HG02943 (cell line): ENCODE data around the gene CENPQ.
"Not testable (repeated sequence)": the region's sequence is repeated elsewhere in the genome, so short reads cannot be mapped to it uniquely, and the experiment has no call there.

Experiments
- ATAC-seq: cut with Tn5 transposase; IDR thresholded peaks from one replicate; pipeline ENCODE4 v1.9.1; 2021; ENCODE audit warnings: mild to moderate bottlenecking, low read depth, moderate library complexity; ENCODE audit not compliant: unreplicated experiment

The CENPQ gene, protein sequence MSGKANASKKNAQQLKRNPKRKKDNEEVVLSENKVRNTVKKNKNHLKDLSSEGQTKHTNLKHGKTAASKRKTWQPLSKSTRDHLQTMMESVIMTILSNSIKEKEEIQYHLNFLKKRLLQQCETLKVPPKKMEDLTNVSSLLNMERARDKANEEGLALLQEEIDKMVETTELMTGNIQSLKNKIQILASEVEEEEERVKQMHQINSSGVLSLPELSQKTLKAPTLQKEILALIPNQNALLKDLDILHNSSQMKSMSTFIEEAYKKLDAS

DNA sequence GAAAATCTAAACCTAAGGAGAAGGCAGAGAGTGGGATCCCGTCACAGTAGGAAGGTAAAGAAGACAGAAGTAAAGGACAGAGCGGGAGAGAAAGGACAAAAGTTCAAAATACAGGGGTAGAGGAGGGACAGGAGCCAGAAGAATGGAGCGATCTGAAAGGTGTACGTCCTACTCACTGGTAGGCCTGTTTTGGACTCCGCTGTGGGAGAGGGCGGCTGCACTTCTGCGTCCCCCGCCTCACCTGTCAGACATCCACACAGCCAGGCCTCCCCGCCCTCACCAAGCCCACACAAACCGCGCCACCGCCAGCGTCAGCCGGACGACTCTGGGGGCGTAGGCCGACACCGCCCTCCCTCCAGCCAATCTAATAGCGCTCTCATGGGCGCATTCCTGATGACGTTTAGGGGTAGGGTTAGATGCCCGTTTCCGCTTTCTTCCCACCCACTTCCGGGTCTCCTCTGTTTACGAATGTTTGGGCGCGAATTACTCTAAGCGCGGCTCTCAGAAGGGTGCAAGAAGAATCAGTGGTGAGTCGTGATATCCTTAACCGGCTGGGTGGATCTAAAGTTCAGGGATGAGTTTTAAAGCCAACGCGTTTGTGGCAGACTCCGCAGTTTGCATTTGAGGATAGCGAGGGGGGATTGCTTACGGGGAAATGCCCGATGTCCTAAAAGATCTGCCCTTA is at the start of gene CENPQ, which contains the start of gene MMUT:
CENPQ (plus strand) TSS at position 444 of the 685 bp plus-strand sequence. CDS start 6,807 bp downstream, outside the sequence.
MMUT (minus strand) TSS at position 327 of the 685 bp plus-strand sequence. CDS start 3,787 bp downstream, outside the sequence.
- peak; percentile 99 for ATAC-seq

DNA sequence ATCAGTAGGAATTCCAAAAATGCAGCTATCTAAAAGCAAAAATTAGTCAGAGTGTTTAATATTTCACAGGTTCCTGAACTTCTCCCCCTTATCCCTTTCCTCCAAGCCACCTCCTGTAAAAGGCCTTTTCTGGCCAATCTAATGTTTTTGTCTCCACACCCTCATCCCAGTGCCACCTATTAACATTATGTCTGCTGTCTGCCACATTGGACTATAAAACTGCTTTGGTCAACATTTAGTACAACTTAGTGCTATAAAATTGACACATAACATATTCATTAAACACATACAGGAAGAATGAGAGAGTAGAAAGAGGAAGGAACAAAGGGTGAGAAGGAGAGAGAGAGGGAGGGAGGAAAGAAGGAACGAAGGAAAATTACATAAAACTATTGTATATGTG is 47.8 kb upstream of the CENPQ start:
- no peak for ATAC-seq

DNA sequence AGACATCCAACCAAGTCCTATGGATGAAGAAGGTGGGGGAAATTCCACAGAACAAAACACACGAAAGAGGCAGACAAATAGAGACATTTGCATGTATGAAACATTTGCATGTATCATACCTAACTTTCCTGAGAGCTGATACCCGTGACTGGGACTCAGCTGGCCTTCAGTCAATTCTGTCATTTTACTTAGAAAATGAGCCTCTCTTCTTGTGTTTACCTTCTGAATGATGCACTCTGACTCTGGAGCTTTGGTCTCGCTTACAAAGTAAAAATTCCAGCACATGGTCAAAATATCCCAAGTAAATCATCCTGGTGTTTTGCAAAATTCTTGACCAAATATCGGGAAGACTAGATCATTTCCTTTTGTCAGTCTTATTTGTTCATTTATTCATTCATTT is 47.0 kb upstream of the CENPQ start:
- ATAC-seq: no peak

DNA sequence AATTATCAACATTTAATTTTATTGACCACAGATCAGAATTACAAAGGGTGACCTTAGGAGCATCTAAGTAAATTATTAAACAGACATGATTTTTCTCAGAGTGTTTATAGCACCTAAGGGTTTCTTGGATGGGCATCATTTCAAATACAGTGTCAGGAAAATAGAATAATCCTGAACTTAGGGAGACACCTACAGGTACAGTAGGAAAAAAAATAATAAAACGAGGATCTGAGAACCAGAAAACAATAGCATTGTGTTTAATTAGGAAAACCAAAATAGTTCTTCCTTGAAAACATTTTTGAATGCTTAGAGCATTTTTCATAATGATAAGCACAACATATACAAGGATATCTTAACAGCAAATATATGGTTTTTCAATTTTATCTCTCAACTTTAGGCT is 39.4 kb upstream of the CENPQ start:
- no peak for ATAC-seq

DNA sequence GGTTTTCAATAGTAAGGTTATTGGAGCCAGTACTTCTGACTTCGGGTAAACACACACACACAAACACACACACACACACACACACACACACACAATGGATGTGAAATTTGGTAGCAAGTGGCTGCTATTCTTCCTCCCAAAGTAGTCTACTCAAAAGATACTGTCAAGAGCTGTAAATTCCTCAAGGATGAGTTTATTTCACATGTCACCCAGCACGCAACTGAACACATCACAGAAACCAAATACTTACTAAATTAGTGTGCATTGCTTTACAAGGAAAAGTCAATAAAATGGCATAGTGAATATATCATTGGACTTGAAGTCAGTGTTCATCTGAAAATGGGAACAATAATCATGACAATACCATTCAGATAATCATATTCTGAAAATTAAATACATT is 33.0 kb upstream of the CENPQ start:
- ATAC-seq: no peak

DNA sequence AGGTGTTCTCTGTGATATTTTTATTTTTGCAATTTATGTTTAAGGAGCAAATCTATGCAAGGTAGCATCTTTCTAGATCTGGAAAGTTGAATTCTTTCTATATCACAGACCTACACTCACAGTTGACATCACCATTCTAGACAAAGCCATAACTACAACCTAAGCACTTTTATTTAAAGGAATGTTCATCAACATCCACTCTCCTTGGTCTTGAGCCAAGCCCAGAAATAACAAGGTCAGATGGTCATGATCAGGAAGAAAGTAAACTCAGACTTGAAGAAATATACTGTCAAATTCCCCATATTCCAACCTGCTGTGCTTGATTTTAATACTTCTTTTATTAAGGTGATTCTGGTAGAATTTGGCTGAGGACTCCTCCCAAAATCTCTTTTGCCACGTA is 32.3 kb upstream of the CENPQ start:
- no peak for ATAC-seq

DNA sequence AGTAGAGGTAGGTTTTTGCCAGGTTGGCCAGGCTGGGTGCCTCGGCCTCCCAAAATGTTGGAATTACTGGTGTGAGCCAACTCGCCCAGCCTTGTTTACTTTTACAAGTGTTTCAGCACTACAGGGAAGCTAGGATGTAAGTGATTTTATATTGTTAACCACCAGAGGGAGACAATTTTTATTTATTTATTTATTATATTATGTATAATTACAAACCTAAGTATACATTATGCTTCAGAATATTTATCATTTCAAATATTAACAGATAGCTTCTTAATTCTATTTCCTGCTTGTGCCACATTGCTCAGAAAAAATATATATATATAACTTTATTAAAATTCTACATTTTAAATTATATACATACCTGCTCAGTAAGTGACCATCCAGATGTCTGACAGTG is 9.9 kb upstream of the CENPQ start:
- no peak for ATAC-seq

DNA sequence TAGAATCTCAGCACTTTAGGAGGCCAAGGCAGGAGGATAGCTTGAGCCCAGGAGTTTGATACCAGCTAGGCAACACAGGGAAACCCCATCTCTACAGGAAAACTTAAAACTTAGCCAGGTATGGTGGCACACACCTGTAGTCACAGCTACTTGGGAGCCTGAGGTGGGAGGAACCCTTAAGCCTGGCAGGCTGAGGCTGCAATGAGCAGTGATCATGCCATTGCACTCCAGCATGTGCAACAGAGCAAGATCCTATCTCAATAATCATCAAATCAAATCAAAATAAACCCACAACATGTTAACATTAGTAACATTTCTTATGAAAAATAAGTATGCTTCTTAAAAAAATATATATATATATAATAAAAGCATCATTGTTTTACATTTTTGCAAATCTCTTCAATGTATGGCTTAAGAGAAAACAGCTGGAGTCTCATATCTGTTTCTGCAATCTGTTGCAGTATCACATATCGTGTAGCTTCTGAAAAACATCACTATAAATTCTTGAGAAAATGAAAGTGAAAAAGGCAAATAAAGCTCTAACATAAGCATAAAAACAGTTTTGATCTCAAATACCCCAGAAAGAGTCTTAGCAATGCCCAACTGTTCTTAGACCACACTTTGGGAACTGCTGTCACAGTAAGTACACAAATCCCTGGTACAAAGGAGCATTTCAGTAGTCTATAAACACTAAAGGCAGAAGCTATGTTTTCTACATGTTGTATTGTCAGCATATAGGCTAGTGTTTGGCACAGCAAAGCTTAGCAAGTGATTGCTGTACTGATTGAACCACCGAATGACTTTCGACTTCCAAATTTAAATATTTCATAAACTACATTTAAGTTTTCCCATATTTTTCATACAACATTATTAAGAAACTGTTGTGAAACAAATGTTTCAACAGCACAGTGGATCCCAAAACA is 8.1 kb upstream of the CENPQ start:
- ATAC-seq: peak; percentile 63

DNA sequence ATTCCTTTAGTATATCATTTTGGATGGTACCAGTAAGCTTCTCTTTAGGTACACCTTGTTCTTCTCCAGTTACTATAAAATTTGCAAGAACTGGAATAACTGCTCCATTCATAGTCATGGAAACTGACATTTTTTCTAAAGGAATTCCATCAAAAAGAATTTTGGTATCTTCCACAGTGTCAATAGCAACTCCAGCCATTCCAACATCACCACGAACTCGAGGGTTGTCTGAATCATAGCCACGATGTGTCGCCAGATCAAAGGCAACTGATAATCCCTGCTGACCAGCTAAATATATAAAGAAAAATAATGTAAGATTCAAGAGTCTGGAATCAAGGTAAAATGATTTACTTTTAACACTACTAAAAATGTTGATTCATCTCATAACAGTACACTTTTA is 5.4 kb upstream of the CENPQ start:
- ATAC-seq: no peak

DNA sequence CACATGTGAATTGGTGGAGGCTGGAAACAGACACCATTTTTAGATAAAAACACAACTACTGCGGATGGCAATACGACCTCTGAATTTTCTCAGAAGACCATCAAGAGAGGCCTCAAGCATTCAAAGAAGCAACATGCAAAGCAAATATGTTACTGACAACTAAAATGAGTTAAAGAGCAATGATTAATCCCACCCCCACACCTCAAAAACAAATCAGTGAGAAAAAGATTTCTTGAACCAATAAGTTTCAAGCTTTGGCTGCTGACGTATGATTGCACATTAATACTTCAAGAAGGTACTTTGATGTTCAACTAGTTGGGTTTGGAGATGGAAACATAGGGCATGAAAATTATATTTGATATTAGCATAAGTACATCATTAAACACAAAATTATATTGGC is 1.1 kb upstream of the CENPQ start:
- ATAC-seq: no peak

DNA sequence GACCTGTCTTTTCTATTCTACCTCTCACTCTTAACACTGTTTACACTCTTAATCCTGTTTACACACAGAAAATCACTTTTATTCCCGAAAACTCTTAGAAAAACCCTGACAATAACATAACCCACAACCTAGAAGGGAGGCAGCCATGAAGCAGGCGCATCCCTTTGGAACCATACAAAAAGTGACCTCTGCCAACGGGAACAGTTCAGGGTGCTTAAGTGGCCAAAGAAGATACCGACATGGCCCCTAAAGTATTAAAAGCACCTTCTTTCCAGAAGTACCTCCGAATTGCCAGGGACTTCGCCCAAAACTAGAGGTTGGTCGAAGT is 607 bp upstream of the CENPQ start:
- ATAC-seq: peak; percentile 7

DNA sequence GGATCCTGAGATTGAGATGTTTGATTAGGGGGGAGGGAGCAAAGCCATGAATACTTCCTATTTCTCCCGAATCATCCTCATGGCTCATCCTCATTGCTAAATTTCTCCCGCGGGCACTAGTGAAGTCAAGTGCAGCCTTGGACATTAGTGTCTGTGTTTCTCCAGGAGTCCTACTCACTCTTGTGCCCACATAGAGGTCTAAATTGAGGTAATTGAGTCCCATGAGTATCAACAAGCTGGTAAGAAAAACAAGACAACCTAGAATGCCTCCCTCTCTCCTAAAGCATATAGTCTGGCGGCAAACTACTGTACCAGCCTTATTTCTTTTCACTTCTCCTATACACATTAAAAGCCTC is 420 bp downstream of the CENPQ start:
- ATAC-seq: peak; percentile 3

DNA sequence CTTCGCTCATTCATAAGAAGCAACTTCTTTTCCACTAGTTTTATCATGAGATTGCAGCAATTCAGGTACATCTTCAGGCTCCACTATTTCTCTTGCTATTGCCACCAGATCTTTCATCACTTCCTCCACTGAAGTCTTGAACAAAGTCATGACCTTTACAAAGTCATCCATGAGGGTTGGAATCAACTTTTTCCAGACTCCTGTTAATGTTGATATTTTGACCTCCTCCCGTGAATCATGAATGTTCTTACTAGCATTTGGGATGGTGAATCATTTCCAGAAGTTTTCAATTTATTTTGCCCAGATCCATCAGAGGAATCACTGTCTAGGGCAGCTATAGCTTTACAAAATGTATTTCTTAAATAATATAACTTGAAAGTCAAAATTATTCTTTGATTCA is 1.5 kb downstream of the CENPQ start:
- no peak for ATAC-seq

DNA sequence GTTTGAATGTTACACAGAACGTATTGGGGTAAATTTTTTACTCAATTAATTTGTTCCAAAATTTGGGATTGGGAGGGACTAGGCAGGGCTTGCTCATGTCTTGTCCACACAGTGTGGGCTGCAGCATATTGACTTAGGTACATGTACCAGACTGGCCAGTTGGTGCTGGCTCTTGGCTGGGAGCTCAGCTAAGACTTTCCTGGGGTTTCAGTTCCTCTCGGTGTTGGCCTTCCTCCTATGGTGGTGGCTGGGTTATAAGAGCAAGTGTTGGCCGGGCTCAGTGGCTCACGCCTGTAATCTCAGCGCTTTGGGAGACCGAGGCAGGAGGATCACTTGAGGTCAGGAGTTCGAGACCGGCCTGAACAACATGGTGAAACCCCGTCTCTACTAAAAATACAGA is 4.9 kb downstream of the CENPQ start:
- ATAC-seq: no peak

DNA sequence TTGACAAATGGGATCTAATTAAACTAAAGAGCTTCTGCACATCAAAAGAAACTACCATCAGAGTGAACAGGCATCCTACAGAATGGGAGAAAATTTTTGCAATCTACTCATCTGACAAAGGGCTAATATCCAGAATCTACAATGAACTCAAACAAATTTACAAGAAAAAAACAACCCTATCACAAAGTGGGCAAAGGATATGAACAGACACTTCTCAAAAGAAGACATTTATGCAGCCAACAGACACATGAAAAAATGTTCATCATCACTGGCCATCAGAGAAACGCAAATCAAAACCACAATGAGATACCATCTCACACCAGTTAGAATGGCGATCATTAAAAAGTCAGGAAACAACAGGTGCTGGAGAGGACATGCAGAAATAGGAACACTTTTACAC is 13.4 kb downstream of the CENPQ start:
- not testable (repeated sequence) for ATAC-seq

DNA sequence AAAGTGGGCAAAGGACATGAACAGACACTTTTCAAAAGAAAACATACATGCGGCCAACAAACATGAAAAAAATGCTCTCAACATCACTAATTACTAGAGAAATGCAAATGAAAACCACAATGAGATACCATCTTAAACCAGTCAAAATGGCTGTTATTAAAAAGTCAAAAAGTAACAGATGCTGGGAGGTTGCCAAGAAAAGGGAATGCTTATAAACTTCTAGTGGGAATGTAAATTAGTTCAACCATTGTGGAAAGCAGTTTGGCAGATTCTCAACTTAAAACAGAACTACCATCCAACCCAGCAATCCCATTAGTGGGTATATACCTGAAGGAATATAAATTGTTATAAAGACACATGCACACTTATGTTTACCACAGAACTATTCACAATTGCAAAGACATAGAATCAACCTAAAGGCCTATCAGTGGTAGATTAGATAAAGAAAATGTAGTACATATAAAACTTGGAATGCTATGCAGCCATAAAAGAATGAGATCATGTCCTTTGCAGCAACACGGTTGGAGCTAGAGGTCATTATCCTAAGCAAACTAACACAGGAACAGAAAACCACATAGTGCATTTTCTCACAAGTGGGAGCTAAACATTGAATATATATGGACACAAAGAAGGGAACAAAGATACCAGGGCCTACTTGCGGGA is 16.3 kb downstream of the CENPQ start:
- ATAC-seq: no peak

DNA sequence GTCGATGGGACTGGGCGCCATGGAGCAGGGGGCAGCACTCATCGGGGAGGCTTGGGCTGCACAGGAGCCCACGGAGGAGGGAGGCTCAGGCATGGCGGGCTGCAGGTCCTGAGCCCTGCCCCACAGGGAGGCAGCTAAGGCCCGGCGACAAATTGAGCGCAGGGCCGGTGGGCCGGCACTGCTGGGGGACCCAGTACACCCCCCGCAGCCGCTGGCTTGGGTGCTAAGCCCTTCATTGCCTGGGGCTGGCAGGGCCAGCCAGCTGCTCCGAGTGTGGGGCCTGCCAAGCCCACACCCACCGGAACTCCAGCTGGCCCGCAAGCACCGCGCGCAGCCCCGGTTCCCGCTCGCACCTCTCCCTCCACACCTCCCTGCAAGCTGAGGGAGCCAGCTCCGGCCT is 18.7 kb downstream of the CENPQ start:
- not testable (repeated sequence) for ATAC-seq

DNA sequence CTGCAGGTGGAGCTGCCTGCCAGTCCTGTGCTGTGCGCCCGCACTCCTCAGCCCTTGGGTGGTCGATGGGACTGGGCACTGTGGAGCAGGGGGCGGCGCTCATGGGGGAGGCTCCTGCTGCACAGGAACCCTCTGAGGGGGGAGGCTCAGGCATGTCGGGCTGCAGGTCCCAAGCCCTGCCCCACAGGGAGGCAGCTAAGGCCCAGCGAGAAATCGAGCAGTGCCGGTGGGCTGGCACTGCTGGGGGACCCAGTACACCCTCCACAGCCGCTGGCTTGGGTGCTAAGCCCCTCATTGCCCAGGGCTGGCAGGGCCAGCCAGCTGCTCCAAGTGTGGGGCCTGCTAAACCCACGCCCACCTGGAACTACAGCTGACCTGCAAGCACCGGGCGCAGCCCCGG is 20.2 kb downstream of the CENPQ start:
- not testable (repeated sequence) for ATAC-seq

DNA sequence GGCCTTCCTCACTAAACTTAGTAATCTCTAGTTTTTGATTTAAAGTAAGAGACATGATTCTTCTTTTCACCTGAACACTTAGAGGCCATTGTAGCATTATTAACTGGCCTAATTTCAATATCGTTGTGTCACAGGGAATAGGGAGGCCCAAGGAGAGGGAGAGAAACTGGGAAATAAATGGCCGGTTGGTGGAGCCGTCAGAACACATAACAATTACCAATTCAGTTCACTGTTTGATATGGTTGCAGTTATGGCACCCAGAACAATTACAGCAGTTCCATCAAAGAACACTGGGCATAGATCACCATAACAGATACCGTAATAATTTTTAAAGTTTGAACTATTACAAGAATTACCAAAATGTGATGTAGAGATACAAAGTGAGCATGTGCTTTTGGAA is 27.5 kb downstream of the CENPQ start:
- ATAC-seq: no peak

DNA sequence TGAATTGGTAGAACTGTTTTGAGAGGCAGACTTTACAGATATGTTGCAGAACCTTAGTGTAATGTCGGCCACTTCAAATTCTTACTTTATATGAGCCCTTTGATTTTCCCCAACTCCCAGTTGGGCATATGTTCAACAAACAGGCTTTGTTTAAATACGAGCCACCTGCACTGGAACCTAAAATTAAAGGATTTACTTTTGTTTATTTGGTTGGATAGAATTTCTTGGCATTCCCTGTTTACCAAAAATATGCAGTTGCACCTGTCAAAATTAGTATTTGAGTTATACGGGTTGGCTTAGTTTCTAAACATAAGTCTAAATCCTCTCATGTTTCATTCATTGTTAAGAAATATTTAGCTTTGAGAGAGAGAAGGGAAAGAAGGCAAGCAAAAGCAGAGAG is 34.1 kb downstream of the CENPQ start:
- ATAC-seq: no peak

DNA sequence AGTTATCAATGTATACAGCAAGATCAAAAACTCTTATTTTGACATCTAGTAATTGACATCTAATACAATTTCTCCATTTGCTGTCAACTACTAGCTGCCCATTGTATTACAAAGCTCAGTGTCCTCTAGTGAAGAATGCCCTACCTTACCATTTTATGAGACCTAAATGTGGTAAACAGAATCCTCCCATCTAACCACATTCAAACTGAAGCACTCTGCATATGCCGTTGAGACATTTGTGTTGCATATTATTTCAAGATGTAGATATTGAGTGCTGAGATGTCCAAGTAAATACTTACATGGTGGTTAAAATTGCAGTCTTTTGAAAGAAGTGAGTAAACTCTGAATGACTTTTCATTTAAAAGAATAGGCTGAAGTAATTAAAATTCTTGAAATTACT is 36.0 kb downstream of the CENPQ start:
- ATAC-seq: no peak
